HEK293 (cell line): Measurements from ENCODE around the gene COG1.
A peak's percentile ranks its signal among the peaks of the same experiment; 100 is the strongest.

ENCODE experiments used
- CTCF ChIP-seq: fragments of 450-650 bp; formaldehyde crosslinking; IDR thresholded peaks from 2 replicates; pipeline ENCODE4 v1.5.1; 2016; ENCODE audit warnings: missing biosample characterization, missing genetic modification characterization
- GLIS1 ChIP-seq: fragments of 450-650 bp; formaldehyde crosslinking; IDR thresholded peaks from 2 replicates; pipeline ENCODE4 v1.5.1; 2016; ENCODE audit warnings: missing biosample characterization, missing genetic modification characterization
- GLIS2 ChIP-seq: fragments of 450-650 bp; formaldehyde crosslinking; IDR thresholded peaks from 2 replicates; pipeline ENCODE4 v1.5.1; 2016; ENCODE audit warnings: missing biosample characterization, missing genetic modification characterization
- RBAK ChIP-seq: fragments of 450-650 bp; formaldehyde crosslinking; IDR thresholded peaks from 2 replicates; pipeline ENCODE4 v1.5.1; 2016; ENCODE audit warnings: missing biosample characterization, missing genetic modification characterization
- SCRT2 ChIP-seq: fragments of 450-650 bp; formaldehyde crosslinking; IDR thresholded peaks from 2 replicates; pipeline ENCODE4 v1.5.1; 2016; ENCODE audit warnings: missing biosample characterization, missing genetic modification characterization
- SP2 ChIP-seq: fragments of 450-650 bp; formaldehyde crosslinking; IDR thresholded peaks from 2 replicates; pipeline ENCODE4 v1.5.1; 2016; ENCODE audit warnings: missing biosample characterization, missing genetic modification characterization
- ZBTB1 ChIP-seq: fragments of 450-650 bp; formaldehyde crosslinking; IDR thresholded peaks from 2 replicates; pipeline ENCODE4 v1.5.1; 2016; ENCODE audit warnings: missing biosample characterization, missing genetic modification characterization
- ZBTB20 ChIP-seq: fragments of 450-650 bp; formaldehyde crosslinking; IDR thresholded peaks from 2 replicates; pipeline ENCODE4 v1.5.1; 2016; ENCODE audit warnings: missing biosample characterization, missing genetic modification characterization
- ZBTB21 ChIP-seq: fragments of 450-650 bp; formaldehyde crosslinking; IDR thresholded peaks from 2 replicates; pipeline ENCODE4 v1.5.1; 2017; ENCODE audit warnings: missing biosample characterization, missing genetic modification characterization
- ZBTB48 ChIP-seq: fragments of 450-650 bp; formaldehyde crosslinking; IDR thresholded peaks from 2 replicates; pipeline ENCODE4 v1.5.1; 2016; ENCODE audit warnings: missing biosample characterization, missing genetic modification characterization
- ZIC2 ChIP-seq: fragments of 450-650 bp; formaldehyde crosslinking; IDR thresholded peaks from 2 replicates; pipeline ENCODE4 v1.5.1; 2016; ENCODE audit warnings: missing biosample characterization, missing genetic modification characterization
- ZNF157 ChIP-seq: fragments of 450-650 bp; formaldehyde crosslinking; IDR thresholded peaks from 2 replicates; pipeline ENCODE4 v1.5.1; 2016; ENCODE audit warnings: missing biosample characterization, missing genetic modification characterization
- ZNF16 ChIP-seq: fragments of 450-650 bp; formaldehyde crosslinking; IDR thresholded peaks from 2 replicates; pipeline ENCODE4 v1.5.1; 2016; ENCODE audit warnings: low read depth, missing biosample characterization, missing genetic modification characterization
- ZNF211 ChIP-seq: fragments of 450-650 bp; formaldehyde crosslinking; IDR thresholded peaks from 2 replicates; pipeline ENCODE4 v1.5.1; 2016; ENCODE audit warnings: low read depth, missing biosample characterization, missing genetic modification characterization
- ZNF530 ChIP-seq: fragments of 450-650 bp; formaldehyde crosslinking; IDR thresholded peaks from 2 replicates; pipeline ENCODE4 v1.5.1; 2016; ENCODE audit warnings: low read depth, missing biosample characterization, missing genetic modification characterization
- ZNF548 ChIP-seq: fragments of 450-650 bp; formaldehyde crosslinking; IDR thresholded peaks from 2 replicates; pipeline ENCODE4 v1.5.1; 2016; ENCODE audit warnings: missing biosample characterization, missing genetic modification characterization
- ZNF555 ChIP-seq: fragments of 450-650 bp; formaldehyde crosslinking; conservative IDR thresholded peaks from 2 replicates; pipeline ENCODE4 v1.5.1; 2017; ENCODE audit warnings: missing biosample characterization, mild to moderate bottlenecking, missing genetic modification characterization, inconsistent platforms
- ZNF571 ChIP-seq: fragments of 450-650 bp; formaldehyde crosslinking; IDR thresholded peaks from 2 replicates; pipeline ENCODE4 v1.5.0; 2017; ENCODE audit warnings: missing biosample characterization, missing genetic modification characterization
- ZNF645 ChIP-seq: fragments of 450-650 bp; formaldehyde crosslinking; IDR thresholded peaks from 2 replicates; pipeline ENCODE4; 2016; ENCODE audit warnings: missing biosample characterization, missing genetic modification characterization
- ZNF658 ChIP-seq: fragments of 450-650 bp; formaldehyde crosslinking; IDR thresholded peaks from 2 replicates; pipeline ENCODE4; 2016; ENCODE audit warnings: missing biosample characterization, missing genetic modification characterization
- ZNF701 ChIP-seq: fragments of 450-650 bp; formaldehyde crosslinking; IDR thresholded peaks from 2 replicates; pipeline ENCODE4 v1.5.1; 2016; ENCODE audit warnings: missing biosample characterization, missing genetic modification characterization
- ZNF768 ChIP-seq: fragments of 450-650 bp; formaldehyde crosslinking; IDR thresholded peaks from 2 replicates; pipeline ENCODE4 v1.5.1; 2018; ENCODE audit warnings: missing biosample characterization, mild to moderate bottlenecking, missing genetic modification characterization
- TF ChIP-seq, protein P1 (sequence below): fragments of 450-650 bp; formaldehyde crosslinking; IDR thresholded peaks from 2 replicates; pipeline ENCODE4 v1.5.1; 2016; ENCODE audit warnings: missing biosample characterization, missing genetic modification characterization
- TF ChIP-seq, protein P2 (sequence below): fragments of 450-650 bp; formaldehyde crosslinking; IDR thresholded peaks from 2 replicates; pipeline ENCODE4 v1.5.1; 2016; ENCODE audit warnings: missing biosample characterization, missing genetic modification characterization, low read depth

The COG1 gene

GRCh38 chr17:73232587-73233373 lies 39.9 kb downstream of the COG1 start (continued):
- TF ChIP-seq ZNF645 (no peak), ZBTB20 (tag by site-specific recombination) (peak; percentile 78), ZNF16 (no peak), GLIS2 (tag by site-specific recombination) (peak; percentile 32; the same call in 1 of the 2 replicates), ZBTB48 (tag by site-specific recombination) (no peak), SCRT2 (tag by site-specific recombination) (peak; percentile 73), ZBTB1 (no peak), ZBTB21 (tag by site-specific recombination) (no peak), ZNF768 (tag by site-specific recombination) (no peak), SP2 (tag by site-specific recombination) (peak; percentile 65), ZNF658 (tag by site-specific recombination) (no peak), ZNF211 (tag by site-specific recombination) (no peak), ZNF530 (tag by site-specific recombination) (no peak), ZNF555 (tag by site-specific recombination) (no peak), RBAK (tag by site-specific recombination) (no peak), ZNF157 (tag by site-specific recombination) (no peak), ZNF571 (tag by site-specific recombination) (no peak), ZIC2 (tag by site-specific recombination) (peak; percentile 28; the same call in 1 of the 2 replicates), CTCF (tag by site-specific recombination) (no peak), ZNF701 (tag by site-specific recombination) (no peak), ZNF548 (no peak), GLIS1 (tag by site-specific recombination) (peak; percentile 57)
- TF ChIP-seq, protein P1, sequence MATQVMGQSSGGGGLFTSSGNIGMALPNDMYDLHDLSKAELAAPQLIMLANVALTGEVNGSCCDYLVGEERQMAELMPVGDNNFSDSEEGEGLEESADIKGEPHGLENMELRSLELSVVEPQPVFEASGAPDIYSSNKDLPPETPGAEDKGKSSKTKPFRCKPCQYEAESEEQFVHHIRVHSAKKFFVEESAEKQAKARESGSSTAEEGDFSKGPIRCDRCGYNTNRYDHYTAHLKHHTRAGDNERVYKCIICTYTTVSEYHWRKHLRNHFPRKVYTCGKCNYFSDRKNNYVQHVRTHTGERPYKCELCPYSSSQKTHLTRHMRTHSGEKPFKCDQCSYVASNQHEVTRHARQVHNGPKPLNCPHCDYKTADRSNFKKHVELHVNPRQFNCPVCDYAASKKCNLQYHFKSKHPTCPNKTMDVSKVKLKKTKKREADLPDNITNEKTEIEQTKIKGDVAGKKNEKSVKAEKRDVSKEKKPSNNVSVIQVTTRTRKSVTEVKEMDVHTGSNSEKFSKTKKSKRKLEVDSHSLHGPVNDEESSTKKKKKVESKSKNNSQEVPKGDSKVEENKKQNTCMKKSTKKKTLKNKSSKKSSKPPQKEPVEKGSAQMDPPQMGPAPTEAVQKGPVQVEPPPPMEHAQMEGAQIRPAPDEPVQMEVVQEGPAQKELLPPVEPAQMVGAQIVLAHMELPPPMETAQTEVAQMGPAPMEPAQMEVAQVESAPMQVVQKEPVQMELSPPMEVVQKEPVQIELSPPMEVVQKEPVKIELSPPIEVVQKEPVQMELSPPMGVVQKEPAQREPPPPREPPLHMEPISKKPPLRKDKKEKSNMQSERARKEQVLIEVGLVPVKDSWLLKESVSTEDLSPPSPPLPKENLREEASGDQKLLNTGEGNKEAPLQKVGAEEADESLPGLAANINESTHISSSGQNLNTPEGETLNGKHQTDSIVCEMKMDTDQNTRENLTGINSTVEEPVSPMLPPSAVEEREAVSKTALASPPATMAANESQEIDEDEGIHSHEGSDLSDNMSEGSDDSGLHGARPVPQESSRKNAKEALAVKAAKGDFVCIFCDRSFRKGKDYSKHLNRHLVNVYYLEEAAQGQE (tag by site-specific recombination), result peak; percentile 35; the same call in 1 of the 2 replicates
- TF ChIP-seq, protein P2, sequence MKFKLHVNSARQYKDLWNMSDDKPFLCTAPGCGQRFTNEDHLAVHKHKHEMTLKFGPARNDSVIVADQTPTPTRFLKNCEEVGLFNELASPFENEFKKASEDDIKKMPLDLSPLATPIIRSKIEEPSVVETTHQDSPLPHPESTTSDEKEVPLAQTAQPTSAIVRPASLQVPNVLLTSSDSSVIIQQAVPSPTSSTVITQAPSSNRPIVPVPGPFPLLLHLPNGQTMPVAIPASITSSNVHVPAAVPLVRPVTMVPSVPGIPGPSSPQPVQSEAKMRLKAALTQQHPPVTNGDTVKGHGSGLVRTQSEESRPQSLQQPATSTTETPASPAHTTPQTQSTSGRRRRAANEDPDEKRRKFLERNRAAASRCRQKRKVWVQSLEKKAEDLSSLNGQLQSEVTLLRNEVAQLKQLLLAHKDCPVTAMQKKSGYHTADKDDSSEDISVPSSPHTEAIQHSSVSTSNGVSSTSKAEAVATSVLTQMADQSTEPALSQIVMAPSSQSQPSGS, result no peak
- TF ChIP-seq, all 188 proteins: peak for 15
